ENCODE results near the gene GTF3C4. TPM values are rescaled to one million over a fixed set of nuclear protein-coding genes. Genes with fewer than 3 reads are reported as not detected.
"Not testable (repeated sequence)": the region's sequence is repeated elsewhere in the genome, so short reads cannot be mapped to it uniquely, and the experiment has no call there.

GTF3C4 gene
- total and polyA plus RNA-seq, 11 donors: 1.4 to 11.7 (median 8.8) TPM

- Histone ChIP-seq H3K36me3 (no peaks in the 10 kb centered on the region), H3K4me1 (no peaks in the 10 kb centered on the region), H3K4me3 (no peak overlapping the region), H3K27me3 (peaks cover 0 to 9% (median 0%) of the 10 kb centered on the region in 9 donors), H3K27ac (no peak overlapping the region), H3K9me3 (peaks cover 0 to 4% (median 0%) of the 10 kb centered on the region in 12 donors)
- no peak for DNase-seq
- ATAC-seq: no peak
- intact Hi-C loops (cut with DNase I): no loop called here
- TF ChIP-seq CTCF (IDR thresholded peaks at IDR 0.05): no peak
- no peak for TF ChIP-seq POLR2A (IDR thresholded peaks at IDR 0.05)
- WGBS, 4 donors: 44 to 58% (median 56%) methylated on average over 2 of the region's 2 CpGs
These were observed 33.1 kb downstream of the GTF3C4 start for GRCh38 chr9:132703336-132703735.

DNA sequence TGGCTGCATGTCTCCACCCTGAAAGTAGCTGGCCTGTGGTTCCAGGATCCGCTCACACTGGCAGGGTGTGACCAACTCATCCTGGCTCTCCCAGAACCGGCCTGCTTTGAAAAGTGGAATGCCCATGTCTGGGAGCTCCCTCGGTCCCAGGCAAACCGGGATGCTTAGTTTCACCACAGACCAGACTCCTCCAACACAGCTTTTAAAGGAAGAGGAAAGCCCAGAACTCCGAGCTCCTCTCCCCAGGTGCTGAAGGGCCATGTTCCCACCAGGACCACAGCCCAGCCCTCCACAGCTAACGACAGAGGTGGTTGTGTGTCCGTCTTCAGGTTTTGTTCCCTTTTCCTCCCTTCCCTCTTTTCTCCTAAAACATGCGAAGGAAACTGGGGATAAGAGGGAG, 38.0 kb downstream of the GTF3C4 start:
- TF ChIP-seq CTCF (IDR thresholded peaks at IDR 0.05) (no peak), POLR2A (IDR thresholded peaks at IDR 0.05) (no peak)
- Histone ChIP-seq H3K4me1 (no peaks in the 10 kb centered on the region), H3K36me3 (no peaks in the 10 kb centered on the region), H3K27me3 (peaks cover 0 to 9% (median 0%) of the 10 kb centered on the region in 9 donors), H3K27ac (no peak overlapping the region), H3K4me3 (no peak overlapping the region), H3K9me3 (no peaks in the 10 kb centered on the region)
- ATAC-seq: no peak
- WGBS, 4 donors: 80 to 87% (median 85%) methylated on average over 8 of the region's 8 CpGs
- intact Hi-C loops (cut with DNase I): no loop called here
- DNase-seq: no peak

DNA sequence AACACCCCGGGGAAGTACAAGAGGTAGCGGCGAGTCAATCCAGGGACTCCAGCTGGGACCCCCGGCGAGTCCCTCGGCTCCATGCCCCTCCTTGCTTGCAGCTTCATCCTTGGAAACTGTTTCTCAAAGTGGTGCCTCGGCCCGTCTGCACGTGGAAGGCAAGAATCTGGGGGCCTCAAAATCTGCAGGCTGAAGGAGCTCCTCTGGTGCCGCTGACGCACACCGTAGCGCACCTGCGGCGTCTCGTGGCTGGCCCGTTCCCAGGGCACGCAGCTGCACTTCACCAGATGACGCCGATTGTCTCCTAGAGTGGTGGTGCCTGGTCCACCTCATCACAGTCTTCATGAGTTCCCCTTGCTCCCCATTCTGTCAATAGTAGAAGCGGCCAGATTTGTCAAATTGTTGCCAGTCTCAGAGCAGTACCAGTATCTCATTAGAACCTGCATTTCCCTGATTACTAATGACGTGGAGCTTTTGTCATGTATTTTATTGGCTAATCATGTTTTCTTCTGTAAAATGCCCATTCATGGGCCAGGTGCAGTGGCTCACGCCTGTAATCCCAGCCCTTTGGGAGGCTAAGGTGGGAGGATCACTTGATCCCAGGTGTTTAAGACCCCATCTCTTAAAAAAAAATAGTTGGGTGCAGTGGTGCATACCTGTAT, 38.6 kb downstream of the GTF3C4 start:
- H3K27ac ChIP-seq: no peak overlapping the region
- intact Hi-C loops (cut with DNase I): no loop called here
- TF ChIP-seq POLR2A (IDR thresholded peaks at IDR 0.05) (no peak), CTCF (IDR thresholded peaks at IDR 0.05) (no peak)

DNA sequence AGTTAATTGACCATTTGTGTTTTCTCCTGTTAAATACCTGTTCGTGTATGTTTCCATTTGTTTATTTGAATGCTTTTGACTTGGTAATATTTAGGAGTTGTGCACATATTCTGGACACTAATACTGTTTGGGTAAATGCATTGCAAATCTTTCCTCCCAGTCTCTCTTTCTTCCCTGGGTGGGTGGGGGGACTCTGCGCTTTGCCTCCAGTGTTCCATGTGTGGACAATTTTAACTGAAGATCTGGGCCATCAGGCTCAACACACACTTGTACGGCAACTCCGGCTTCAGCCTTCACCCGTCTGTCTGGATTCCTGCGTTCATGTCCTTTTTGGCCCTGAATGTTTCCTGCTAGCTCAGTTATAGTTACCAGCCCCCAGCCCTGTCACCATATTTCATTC, 40.1 kb downstream of the GTF3C4 start:
- no peaks in the 10 kb centered on the region for H3K9me3 ChIP-seq
- H3K4me3 ChIP-seq: no peak overlapping the region
- H3K36me3 ChIP-seq: no peaks in the 10 kb centered on the region
- intact Hi-C loops (cut with DNase I): no loop called here
- no peak for TF ChIP-seq POLR2A (IDR thresholded peaks at IDR 0.05)
- no peaks in the 10 kb centered on the region for H3K4me1 ChIP-seq
- no peak overlapping the region for H3K27ac ChIP-seq
- ATAC-seq (no peak), DNase-seq (no peak)
- H3K27me3 ChIP-seq: peaks cover 0 to 3% (median 0%) of the 10 kb centered on the region in 9 donors
- 77 to 82% (median 80%) methylated on average over 6 of the region's 6 CpGs for WGBS, 4 donors

More for the DNA sequence above, 38.6 kb downstream of the GTF3C4 start:
- no peaks in the 10 kb centered on the region for H3K4me1 ChIP-seq
- H3K36me3 ChIP-seq: no peaks in the 10 kb centered on the region
- no peak overlapping the region for H3K4me3 ChIP-seq
- WGBS, 4 donors: 87 to 92% (median 89%) methylated on average over 16 to 23 of the region's 23 CpGs
- DNase-seq (no peak), ATAC-seq (no peak)
- H3K27me3 ChIP-seq: peaks cover 0 to 9% (median 0%) of the 10 kb centered on the region in 9 donors
- H3K9me3 ChIP-seq: no peaks in the 10 kb centered on the region

- H3K4me3 ChIP-seq; H3K27ac ChIP-seq; H3K36me3 ChIP-seq; H3K4me1 ChIP-seq; ATAC-seq; intact Hi-C loops (cut with DNase I); H3K27me3 ChIP-seq; H3K9me3 ChIP-seq; DNase-seq: not testable (repeated sequence)
- 91 to 95% (median 92%) methylated on average over 5 of the region's 5 CpGs for WGBS, 4 donors
These were observed 40.9 kb downstream of the GTF3C4 start for GRCh38 chr9:132711152-132711551.

Measured in heart left ventricle (tissue), 16 donors.